ENCODE results near the gene WDR91.

DNA sequence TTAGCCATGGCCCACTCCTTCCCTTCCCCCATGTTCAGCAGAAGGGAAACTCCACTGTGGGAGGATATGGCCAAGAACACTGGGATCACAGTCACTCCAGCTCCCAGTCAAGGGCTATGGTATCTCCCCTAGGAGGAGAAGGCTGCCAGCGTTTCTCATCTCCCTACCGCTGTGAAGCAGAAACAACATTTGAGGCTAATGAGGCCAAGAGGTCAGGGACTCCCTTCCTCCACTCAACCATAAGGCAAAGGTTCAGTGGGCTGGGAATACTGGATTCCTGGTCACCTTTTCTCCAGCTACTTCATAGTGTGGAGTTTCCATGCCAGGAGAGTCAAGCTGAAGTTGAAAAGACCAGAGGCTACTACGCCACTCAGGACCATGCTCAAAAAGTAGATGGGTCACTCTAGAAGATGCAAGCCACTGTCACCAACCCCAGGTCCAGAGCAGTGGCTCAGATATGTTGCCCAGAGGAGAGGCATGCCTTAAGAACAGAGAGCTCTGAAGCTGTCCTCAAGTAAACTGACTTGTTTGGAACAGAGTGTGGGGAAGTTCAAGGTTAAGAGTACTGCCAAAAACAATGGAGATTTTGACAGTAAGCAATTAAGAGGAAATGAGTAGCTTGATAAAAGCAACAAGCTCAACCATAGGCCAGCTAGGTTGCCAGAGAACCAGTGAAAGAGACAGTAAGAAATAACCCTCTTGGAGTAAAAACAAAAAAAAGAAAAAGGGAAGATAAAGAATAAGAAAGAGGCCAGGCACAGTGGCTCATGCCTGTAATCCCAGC lies 67.2 kb downstream of the WDR91 start:
- TF ChIP-seq, protein P1, sequence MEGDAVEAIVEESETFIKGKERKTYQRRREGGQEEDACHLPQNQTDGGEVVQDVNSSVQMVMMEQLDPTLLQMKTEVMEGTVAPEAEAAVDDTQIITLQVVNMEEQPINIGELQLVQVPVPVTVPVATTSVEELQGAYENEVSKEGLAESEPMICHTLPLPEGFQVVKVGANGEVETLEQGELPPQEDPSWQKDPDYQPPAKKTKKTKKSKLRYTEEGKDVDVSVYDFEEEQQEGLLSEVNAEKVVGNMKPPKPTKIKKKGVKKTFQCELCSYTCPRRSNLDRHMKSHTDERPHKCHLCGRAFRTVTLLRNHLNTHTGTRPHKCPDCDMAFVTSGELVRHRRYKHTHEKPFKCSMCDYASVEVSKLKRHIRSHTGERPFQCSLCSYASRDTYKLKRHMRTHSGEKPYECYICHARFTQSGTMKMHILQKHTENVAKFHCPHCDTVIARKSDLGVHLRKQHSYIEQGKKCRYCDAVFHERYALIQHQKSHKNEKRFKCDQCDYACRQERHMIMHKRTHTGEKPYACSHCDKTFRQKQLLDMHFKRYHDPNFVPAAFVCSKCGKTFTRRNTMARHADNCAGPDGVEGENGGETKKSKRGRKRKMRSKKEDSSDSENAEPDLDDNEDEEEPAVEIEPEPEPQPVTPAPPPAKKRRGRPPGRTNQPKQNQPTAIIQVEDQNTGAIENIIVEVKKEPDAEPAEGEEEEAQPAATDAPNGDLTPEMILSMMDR (IDR thresholded peaks at IDR 0.05; ENCODE audit: low read length): no peak
- no peak for TF ChIP-seq EZH2 (IDR thresholded peaks at IDR 0.05; ENCODE audit: borderline replicate concordance, low read length)

All from OCI-LY1 (cell line).